HEK293 (cell line): ENCODE data around the gene CEACAM1.
"Not testable (repeated sequence)": the region's sequence is repeated elsewhere in the genome, so short reads cannot be mapped to it uniquely, and the experiment has no call there.

Source experiments
- CTCF ChIA-PET: fragments of 350-600 bp; formaldehyde crosslinking; extraction: SDS; loops from one replicate; lab custom pipeline; 2021; ENCODE audit warnings: antibody characterized with exemption; lab: Yijun Ruan, JAX
- POLR2A ChIA-PET: fragments of 300-600 bp; formaldehyde crosslinking; extraction: SDS; loops from one replicate; lab custom pipeline; 2020; ENCODE audit warnings: antibody characterized with exemption, inconsistent platforms; lab: Yijun Ruan, JAX
- H3K27ac ChIP-seq: fragments of 200-500 bp; sonication (Bioruptor generic); 2 replicates; pipeline ENCODE4 v1.5.1; 2014; ENCODE audit warnings: low read depth, low read length, control low read depth, inconsistent platforms; ENCODE audit errors: extremely low read depth
- H3K36me3 ChIP-seq, 2 experiments: fragments of 200-500 bp in 1 of 2; sonication (Bioruptor generic) in 1 of 2; 1 replicate in 1 of 2; 2 replicates in 1 of 2; pipeline ENCODE4 v1.5.1; 2014 to 2017; ENCODE audit warnings: inconsistent platforms in 2 of 2, low read length in 2 of 2; ENCODE audit not compliant: control insufficient read depth in 2 of 2, insufficient read depth in 1 of 2
- H3K4me1 ChIP-seq: fragments of 200-500 bp; sonication (Bioruptor generic); 2 replicates; pipeline ENCODE4 v1.5.1; 2014; ENCODE audit warnings: mild to moderate bottlenecking, low read length, inconsistent platforms; ENCODE audit not compliant: control insufficient read depth, insufficient read depth
- H3K4me3 ChIP-seq: 2 replicates; pipeline ENCODE4 v1.5.1; 2011; ENCODE audit warnings: low read depth, mild to moderate bottlenecking, control low read depth, low read length, moderate library complexity
- H3K9me3 ChIP-seq: fragments of 200-500 bp; sonication (Bioruptor generic); 2 replicates; pipeline ENCODE4 v1.5.1; 2014; ENCODE audit warnings: low read depth, low read length, inconsistent platforms; ENCODE audit not compliant: control insufficient read depth, insufficient read depth
- EGR2 ChIP-seq: fragments of 450-650 bp; formaldehyde crosslinking; IDR thresholded peaks from 2 replicates; pipeline ENCODE4 v1.5.1; 2016; ENCODE audit warnings: low read depth, missing biosample characterization, missing genetic modification characterization
- GLIS1 ChIP-seq: fragments of 450-650 bp; formaldehyde crosslinking; IDR thresholded peaks from 2 replicates; pipeline ENCODE4 v1.5.1; 2016; ENCODE audit warnings: missing biosample characterization, missing genetic modification characterization
- INSM2 ChIP-seq: fragments of 450-650 bp; formaldehyde crosslinking; IDR thresholded peaks from 2 replicates; pipeline ENCODE4 v1.5.1; 2016; ENCODE audit warnings: missing biosample characterization, missing genetic modification characterization
- KLF8 ChIP-seq: fragments of 450-650 bp; formaldehyde crosslinking; IDR thresholded peaks from 2 replicates; pipeline ENCODE4 v1.5.1; 2016; ENCODE audit warnings: missing biosample characterization, missing genetic modification characterization
- PATZ1 ChIP-seq: fragments of 450-650 bp; formaldehyde crosslinking; IDR thresholded peaks from 2 replicates; pipeline ENCODE4 v1.5.1; 2016; ENCODE audit warnings: missing biosample characterization, missing genetic modification characterization
- SCRT2 ChIP-seq: fragments of 450-650 bp; formaldehyde crosslinking; IDR thresholded peaks from 2 replicates; pipeline ENCODE4 v1.5.1; 2016; ENCODE audit warnings: missing biosample characterization, missing genetic modification characterization
- ZBTB17 ChIP-seq: fragments of 450-650 bp; formaldehyde crosslinking; IDR thresholded peaks from 2 replicates; pipeline ENCODE4 v1.5.1; 2016; ENCODE audit warnings: missing biosample characterization, missing genetic modification characterization
- ZBTB7A ChIP-seq: fragments of 450-650 bp; formaldehyde crosslinking; IDR thresholded peaks from 2 replicates; pipeline ENCODE4 v1.5.1; 2016; ENCODE audit warnings: low read depth, missing biosample characterization, missing genetic modification characterization
- ZNF140 ChIP-seq: fragments of 450-650 bp; formaldehyde crosslinking; IDR thresholded peaks from 2 replicates; pipeline ENCODE4 v1.5.1; 2016; ENCODE audit warnings: missing biosample characterization, missing genetic modification characterization
- ZNF280D ChIP-seq: fragments of 450-650 bp; formaldehyde crosslinking; IDR thresholded peaks from 2 replicates; pipeline ENCODE4 v1.5.1; 2016; ENCODE audit warnings: missing biosample characterization, missing genetic modification characterization
- ZNF292 ChIP-seq: fragments of 450-650 bp; formaldehyde crosslinking; IDR thresholded peaks from 2 replicates; pipeline ENCODE4 v1.5.1; 2016; ENCODE audit warnings: low read depth, missing biosample characterization, missing genetic modification characterization, borderline replicate concordance
- ZNF324 ChIP-seq: fragments of 450-650 bp; formaldehyde crosslinking; IDR thresholded peaks from 2 replicates; pipeline ENCODE4 v1.5.1; 2016; ENCODE audit warnings: missing biosample characterization, missing genetic modification characterization
- ZNF350 ChIP-seq: fragments of 450-650 bp; formaldehyde crosslinking; IDR thresholded peaks from 2 replicates; pipeline ENCODE4 v1.5.0; 2017; ENCODE audit warnings: missing biosample characterization, mild to moderate bottlenecking, missing genetic modification characterization
- ZNF510 ChIP-seq: fragments of 450-650 bp; formaldehyde crosslinking; IDR thresholded peaks from 2 replicates; pipeline ENCODE4 v1.5.1; 2018; ENCODE audit warnings: mild to moderate bottlenecking, missing genetic modification characterization, missing biosample characterization; ENCODE audit not compliant: insufficient replicate concordance
- ZNF513 ChIP-seq: fragments of 450-650 bp; IDR thresholded peaks from 2 replicates; pipeline ENCODE4 v1.5.1; 2018; ENCODE audit warnings: missing biosample characterization, missing genetic modification characterization
- ZNF529 ChIP-seq: fragments of 450-650 bp; formaldehyde crosslinking; IDR thresholded peaks from 2 replicates; pipeline ENCODE4 v1.5.1; 2017; ENCODE audit warnings: missing genetic modification characterization, missing biosample characterization; ENCODE audit not compliant: insufficient replicate concordance
- ZNF645 ChIP-seq: fragments of 450-650 bp; formaldehyde crosslinking; IDR thresholded peaks from 2 replicates; pipeline ENCODE4; 2016; ENCODE audit warnings: missing biosample characterization, missing genetic modification characterization
- ZNF785 ChIP-seq: fragments of 450-650 bp; formaldehyde crosslinking; IDR thresholded peaks from 2 replicates; pipeline ENCODE4 v1.5.1; 2016; ENCODE audit warnings: missing biosample characterization, missing genetic modification characterization

The CEACAM1 gene

GRCh38 chr19:42553292-42554045, 25.2 kb upstream of the CEACAM1 start (continued):
- TF ChIP-seq ZNF645: no peak
- no peak for TF ChIP-seq ZBTB17
- TF ChIP-seq PATZ1 (tag by site-specific recombination): no peak

GRCh38 chr19:42552086-42553065, 24.1 kb upstream of the CEACAM1 start:
- POLR2A ChIA-PET: interaction anchor here (0.6 kb wide), 1 partner anchor 781 kb away, joined by 3 read pairs; no protein-coding TSS in a partner anchor
- Histone ChIP-seq H3K4me3 (no peak overlapping the region), H3K4me1 (no peaks in the 10 kb centered on the region), H3K27ac (no peak overlapping the region), H3K36me3 (no peaks in the 10 kb centered on the region), H3K9me3 (no peaks in the 10 kb centered on the region)
- TF ChIP-seq ZNF140 (tag by site-specific recombination) (no peak), ZNF513 (tag by site-specific recombination) (no peak), ZNF324 (tag by site-specific recombination) (no peak), KLF8 (tag by site-specific recombination) (no peak), GLIS1 (tag by site-specific recombination) (no peak), ZNF280D (no peak), SCRT2 (tag by site-specific recombination) (no peak), ZNF510 (tag by site-specific recombination) (no peak), EGR2 (tag by site-specific recombination) (no peak), ZNF529 (tag by site-specific recombination) (no peak), INSM2 (tag by site-specific recombination) (no peak), ZBTB7A (no peak), ZNF350 (tag by site-specific recombination) (no peak), ZNF785 (tag by site-specific recombination) (no peak), ZNF292 (tag by site-specific recombination) (no peak)
- CTCF ChIA-PET: interaction anchor here (0.6 to 4.8 kb wide), 4 partner anchors 10 to 15 kb away, joined by 3 to 23 read pairs (median 6); no protein-coding TSS in a partner anchor

DNA sequence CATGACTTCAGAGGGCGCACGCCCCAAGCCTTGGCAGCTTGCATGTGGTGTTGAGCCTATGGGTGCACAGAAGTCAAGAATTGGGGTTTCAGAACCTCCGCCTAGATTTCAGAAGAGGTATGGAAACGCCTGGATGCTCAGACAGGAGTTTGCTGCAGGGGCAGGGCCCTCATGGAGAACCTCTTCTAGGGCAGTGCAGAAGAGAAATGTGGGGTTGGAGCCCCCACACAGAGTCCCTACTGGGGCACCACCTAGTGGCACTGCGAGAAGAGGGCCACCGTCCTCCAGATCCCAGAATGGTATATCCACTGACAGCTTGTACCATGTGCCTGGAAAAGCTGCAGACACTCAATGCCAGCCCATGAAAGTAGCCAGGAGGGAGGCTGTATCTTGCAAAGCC, 22.2 kb upstream of the CEACAM1 start:
- CTCF ChIA-PET: interaction anchor here (0.6 to 1.7 kb wide), 4 partner anchors 11 to 191 kb away, joined by 3 to 5 read pairs (median 3); no protein-coding TSS in a partner anchor
- H3K9me3 ChIP-seq, H3K27ac ChIP-seq, H3K36me3 ChIP-seq, H3K4me1 ChIP-seq, H3K4me3 ChIP-seq, POLR2A ChIA-PET: not testable (repeated sequence)
